Measurements from ENCODE around the gene DUSP22. TPM values are rescaled to one million over a fixed set of nuclear protein-coding genes. Genes with fewer than 3 reads are reported as not detected.

The DUSP22 gene
- polyA plus RNA-seq, 2 of the 4 experiments (the other 2 are of a cell fraction) = 6.2 to 11.3 TPM

DNA sequence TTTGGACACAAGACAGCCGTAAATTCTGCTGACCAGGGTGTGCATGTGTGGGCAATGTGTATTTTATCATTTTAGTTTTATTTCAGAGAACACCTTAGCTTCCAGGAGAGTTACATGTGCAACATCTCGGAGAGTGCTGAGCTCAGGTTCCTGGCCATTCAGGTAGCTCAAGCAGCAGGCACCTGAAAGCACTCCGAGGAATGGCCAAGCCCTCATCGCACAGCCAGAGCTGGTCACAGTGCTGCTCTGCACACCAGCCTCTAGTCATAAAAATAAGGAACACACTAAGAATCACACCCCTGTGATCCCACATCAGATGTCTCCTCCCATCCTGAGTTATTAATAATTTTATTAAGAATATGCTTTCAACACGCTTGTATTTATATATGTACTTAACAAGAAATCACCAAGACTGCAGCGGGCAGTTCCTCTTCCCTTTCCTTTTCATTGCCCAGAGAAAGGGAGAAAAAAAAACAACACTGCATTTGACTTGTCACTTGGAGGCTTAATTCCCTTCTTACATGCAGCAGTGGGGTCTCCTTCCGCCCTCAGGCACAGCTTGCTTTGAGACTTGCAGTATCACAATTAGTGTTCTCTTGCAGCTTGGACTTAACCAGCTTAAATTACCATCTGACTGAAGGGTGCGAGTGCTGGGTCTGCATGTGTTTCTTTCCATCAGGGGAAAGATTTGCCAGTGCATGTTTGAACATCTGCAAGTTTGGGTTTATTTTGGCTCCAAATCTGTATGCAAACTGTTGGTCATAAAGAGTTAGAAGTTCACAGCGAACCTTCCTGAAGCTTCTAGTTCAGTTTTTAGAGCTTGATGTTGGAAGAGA lies 63.3 kb downstream of the DUSP22 start:
- DNase-seq (ENCODE audit: low read depth in 1 of 2, low spot score in 1 of 2) = no peak
- Histone ChIP-seq H3K4me3 (no peak overlapping the region), H3K27ac (no peak overlapping the region), H3K9me3 (no peaks in the 10 kb centered on the region), H3K4me1 (no peaks in the 10 kb centered on the region), H3K4me2 (no peak overlapping the region)
- no peak for TF ChIP-seq HDAC2 (IDR thresholded peaks at IDR 0.05)
- TF ChIP-seq RAD21 (conservative IDR thresholded peaks at IDR 0.05 in 1 of 2, IDR thresholded peaks at IDR 0.05 in 1 of 2) = no peak
- no peak for TF ChIP-seq JUNB (IDR thresholded peaks at IDR 0.05)
- no peak for TF ChIP-seq PHF8 (IDR thresholded peaks at IDR 0.05; ENCODE audit: borderline replicate concordance, low read depth)
- TF ChIP-seq KDM5A (IDR thresholded peaks at IDR 0.05) = no peak
- TF ChIP-seq FOSL2 (IDR thresholded peaks at IDR 0.05) = no peak
- no peak for TF ChIP-seq FOSL2 (CRISPR knock-in tag; IDR thresholded peaks at IDR 0.05)
- no peak for TF ChIP-seq NR3C1 (IDR thresholded peaks at IDR 0.05)
- no peak for TF ChIP-seq HOXB13 (CRISPR knock-in tag; IDR thresholded peaks at IDR 0.05; ENCODE audit: low read depth)
- TF ChIP-seq ZC3H11A (IDR thresholded peaks at IDR 0.05) = no peak
- TF ChIP-seq CHD4 (IDR thresholded peaks at IDR 0.05; ENCODE audit: borderline replicate concordance) = no peak
- TF ChIP-seq RCOR1 (IDR thresholded peaks at IDR 0.05; ENCODE audit: low read depth, low read length) = no peak
- no peak for TF ChIP-seq EHMT2 (IDR thresholded peaks at IDR 0.05; ENCODE audit: low read depth)
- no peak for TF ChIP-seq ESRRA (IDR thresholded peaks at IDR 0.05; ENCODE audit: borderline replicate concordance, low read length)
- ChIA-PET CTCF (interaction anchor here (0.6 kb wide), 1 partner anchor 991 kb away, joined by 4 read pairs; no protein-coding TSS in a partner anchor), POLR2A (no interaction called here)
- FAIRE-seq = no peak
- no peak for ATAC-seq
- 87% methylated on average over 9 of the region's 9 CpGs for WGBS (ENCODE audit: missing lambda C conversion rate)

DNA sequence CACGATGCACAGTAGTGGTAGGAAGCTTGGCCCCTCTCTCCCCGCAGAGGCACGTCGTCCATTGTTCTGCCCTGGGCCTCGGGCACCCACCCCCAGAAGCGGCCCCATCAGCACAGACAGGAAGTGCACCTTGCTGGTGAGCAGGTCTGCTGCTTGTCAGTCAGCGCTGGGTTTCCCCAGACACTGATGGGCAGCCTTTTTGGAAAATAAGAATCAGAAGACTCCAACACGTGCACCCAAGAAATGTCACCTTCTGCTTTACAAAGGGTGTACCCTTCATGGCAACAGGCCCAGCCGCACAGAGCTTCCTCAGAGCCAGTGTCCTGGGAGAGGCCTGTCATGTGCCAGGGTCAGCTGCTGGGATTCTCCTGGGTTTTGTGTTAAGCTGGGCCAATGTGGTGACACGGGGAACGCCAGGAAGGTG lies 64.6 kb downstream of the DUSP22 start:
- CTCF ChIA-PET = no interaction called here
- Histone ChIP-seq H3K9me3 (no peaks in the 10 kb centered on the region), H3K4me2 (no peak overlapping the region), H3K27ac (no peak overlapping the region), H3K4me1 (no peaks in the 10 kb centered on the region), H3K4me3 (no peak overlapping the region)
- POLR2A ChIA-PET = no interaction called here
- 90% methylated on average over 2 of the region's 11 CpGs for WGBS (ENCODE audit: missing lambda C conversion rate)
- FAIRE-seq (no peak), ATAC-seq (no peak), DNase-seq (ENCODE audit: low read depth in 1 of 2, low spot score in 1 of 2) (no peak)
- TF ChIP-seq NFE2L2 (conservative IDR thresholded peaks at IDR 0.05; ENCODE audit: low read length) (no peak), HOXB13 (CRISPR knock-in tag; IDR thresholded peaks at IDR 0.05; ENCODE audit: low read depth) (no peak), CHD2 (IDR thresholded peaks at IDR 0.05; ENCODE audit: low read length, partially characterized antibody) (no peak), MYC (IDR thresholded peaks at IDR 0.05; ENCODE audit: borderline replicate concordance, low read length) (no peak), RNF2 (IDR thresholded peaks at IDR 0.05; ENCODE audit: borderline replicate concordance, low read depth) (no peak), NR3C1 (IDR thresholded peaks at IDR 0.05) (no peak)
- TF ChIP-seq, protein P1, sequence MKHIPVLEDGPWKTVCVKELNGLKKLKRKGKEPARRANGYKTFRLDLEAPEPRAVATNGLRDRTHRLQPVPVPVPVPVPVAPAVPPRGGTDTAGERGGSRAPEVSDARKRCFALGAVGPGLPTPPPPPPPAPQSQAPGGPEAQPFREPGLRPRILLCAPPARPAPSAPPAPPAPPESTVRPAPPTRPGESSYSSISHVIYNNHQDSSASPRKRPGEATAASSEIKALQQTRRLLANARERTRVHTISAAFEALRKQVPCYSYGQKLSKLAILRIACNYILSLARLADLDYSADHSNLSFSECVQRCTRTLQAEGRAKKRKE (CRISPR knock-in tag; IDR thresholded peaks at IDR 0.05; ENCODE audit: low read depth) = no peak

DNA sequence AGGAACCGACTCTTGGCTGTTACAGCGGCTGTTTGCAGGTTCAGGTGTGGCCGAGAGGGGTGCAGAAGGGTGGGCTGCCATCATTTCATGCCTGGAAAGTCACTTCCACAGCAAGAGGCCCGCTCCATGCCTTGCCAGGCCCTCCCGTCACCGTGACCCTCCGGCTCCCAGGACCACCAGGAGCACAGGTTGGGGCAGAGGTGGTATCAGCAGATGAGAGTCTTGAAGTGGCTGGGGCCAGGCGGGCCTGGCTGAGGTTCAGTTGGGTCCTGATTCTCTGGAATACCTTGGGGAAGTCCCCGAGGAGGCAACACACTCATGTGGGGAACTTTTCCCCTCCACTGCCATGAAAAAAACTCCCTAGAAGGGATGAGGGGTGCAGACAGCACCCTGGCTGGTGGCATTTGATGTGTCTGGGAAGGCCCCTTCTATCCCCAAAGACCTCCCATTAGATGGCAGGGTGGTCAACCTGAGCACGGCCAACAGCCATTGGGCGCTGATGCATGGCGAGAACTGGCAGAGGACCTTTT lies 65.0 kb downstream of the DUSP22 start:
- no peak for DNase-seq (ENCODE audit: low read depth in 1 of 2, low spot score in 1 of 2)
- Histone ChIP-seq H3K4me3 (no peak overlapping the region), H3K27ac (no peak overlapping the region), H3K4me1 (no peaks in the 10 kb centered on the region), H3K4me2 (no peak overlapping the region), H3K9me3 (no peaks in the 10 kb centered on the region)
- 90% methylated on average over 6 of the region's 12 CpGs for WGBS (ENCODE audit: missing lambda C conversion rate)
- ATAC-seq = no peak
- TF ChIP-seq, protein P2, sequence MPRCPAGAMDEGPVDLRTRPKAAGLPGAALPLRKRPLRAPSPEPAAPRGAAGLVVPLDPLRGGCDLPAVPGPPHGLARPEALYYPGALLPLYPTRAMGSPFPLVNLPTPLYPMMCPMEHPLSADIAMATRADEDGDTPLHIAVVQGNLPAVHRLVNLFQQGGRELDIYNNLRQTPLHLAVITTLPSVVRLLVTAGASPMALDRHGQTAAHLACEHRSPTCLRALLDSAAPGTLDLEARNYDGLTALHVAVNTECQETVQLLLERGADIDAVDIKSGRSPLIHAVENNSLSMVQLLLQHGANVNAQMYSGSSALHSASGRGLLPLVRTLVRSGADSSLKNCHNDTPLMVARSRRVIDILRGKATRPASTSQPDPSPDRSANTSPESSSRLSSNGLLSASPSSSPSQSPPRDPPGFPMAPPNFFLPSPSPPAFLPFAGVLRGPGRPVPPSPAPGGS (IDR thresholded peaks at IDR 0.05) = no peak
- TF ChIP-seq CHD2 (IDR thresholded peaks at IDR 0.05; ENCODE audit: low read length, partially characterized antibody) (no peak), JUN (IDR thresholded peaks at IDR 0.05) (no peak), HOXB5 (CRISPR knock-in tag; IDR thresholded peaks at IDR 0.05) (no peak), ESRRA (IDR thresholded peaks at IDR 0.05; ENCODE audit: borderline replicate concordance, low read length) (no peak), NFE2L2 (conservative IDR thresholded peaks at IDR 0.05; ENCODE audit: low read length) (no peak), POLR2A (IDR thresholded peaks at IDR 0.05; ENCODE audit: low read length) (no peak)
- TF ChIP-seq, protein P3, sequence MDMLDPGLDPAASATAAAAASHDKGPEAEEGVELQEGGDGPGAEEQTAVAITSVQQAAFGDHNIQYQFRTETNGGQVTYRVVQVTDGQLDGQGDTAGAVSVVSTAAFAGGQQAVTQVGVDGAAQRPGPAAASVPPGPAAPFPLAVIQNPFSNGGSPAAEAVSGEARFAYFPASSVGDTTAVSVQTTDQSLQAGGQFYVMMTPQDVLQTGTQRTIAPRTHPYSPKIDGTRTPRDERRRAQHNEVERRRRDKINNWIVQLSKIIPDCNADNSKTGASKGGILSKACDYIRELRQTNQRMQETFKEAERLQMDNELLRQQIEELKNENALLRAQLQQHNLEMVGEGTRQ (IDR thresholded peaks at IDR 0.05) = no peak
- ChIA-PET POLR2A (no interaction called here), CTCF (no interaction called here)
- no peak for FAIRE-seq
